OCI-LY1 (cell line): Measurements from ENCODE around the gene CHD5.

Experiments used
- H2AFZ ChIP-seq: fragments of 200-600 bp; sonication (generic), shearing (Covaris generic); 2 replicates; pipeline ENCODE4 v1.6.0; 2014; ENCODE audit warnings: antibody characterized with exemption, mild to moderate bottlenecking, low read length
- H3F3A ChIP-seq: fragments of 200-600 bp; sonication (generic), shearing (Covaris generic); 2 replicates; pipeline ENCODE4 v1.6.0; 2014; ENCODE audit warnings: mild to moderate bottlenecking, antibody characterized with exemption, low read length, moderate library complexity; ENCODE audit not compliant: insufficient read depth
- H3K27ac ChIP-seq: fragments of 200-600 bp; sonication (generic); 2 replicates; pipeline ENCODE4 v1.5.1; 2014; ENCODE audit warnings: low read length, mixed run types, mild to moderate bottlenecking, low read depth; ENCODE audit not compliant: poor library complexity, severe bottlenecking
- H3K27me3 ChIP-seq: fragments of 200-600 bp; sonication (generic); 2 replicates; pipeline ENCODE4 v1.6.0; 2014; ENCODE audit warnings: antibody characterized with exemption, mild to moderate bottlenecking, low read length, moderate library complexity; ENCODE audit not compliant: insufficient read depth
- H3K36me3 ChIP-seq: fragments of 200-600 bp; sonication (generic); 2 replicates; pipeline ENCODE4 v1.6.1; 2014; ENCODE audit warnings: mild to moderate bottlenecking, antibody characterized with exemption, low read length, moderate library complexity, mixed read lengths; ENCODE audit not compliant: insufficient read depth
- H3K4me1 ChIP-seq: fragments of 200-600 bp; sonication (generic); 2 replicates; pipeline ENCODE4 v1.5.1; 2014; ENCODE audit warnings: mild to moderate bottlenecking, low read length, moderate library complexity; ENCODE audit not compliant: insufficient read depth, severe bottlenecking
- H3K4me2 ChIP-seq: fragments of 200-600 bp; sonication (generic), shearing (Covaris generic); 2 replicates; pipeline ENCODE4 v1.6.1; 2014; ENCODE audit warnings: low read length
- H3K4me3 ChIP-seq: fragments of 200-600 bp; sonication (generic); 2 replicates; pipeline ENCODE4 v1.5.1; 2014; ENCODE audit warnings: low read length, low read depth, mild to moderate bottlenecking, mixed read lengths; ENCODE audit not compliant: poor library complexity, severe bottlenecking
- H3K79me2 ChIP-seq: fragments of 200-600 bp; shearing (Covaris generic); 2 replicates; pipeline ENCODE4 v1.6.1; 2016; ENCODE audit warnings: mixed run types, low read length, mixed read lengths; ENCODE audit not compliant: insufficient read depth
- H3K9ac ChIP-seq: fragments of 200-600 bp; sonication (generic), shearing (Covaris generic); 2 replicates; pipeline ENCODE4 v1.6.1; 2014; ENCODE audit warnings: mild to moderate bottlenecking, low read length, mixed read lengths
- H3K9me2 ChIP-seq: fragments of 200-600 bp; sonication (generic), shearing (Covaris generic); 2 replicates; pipeline ENCODE4 v1.6.1; 2014; ENCODE audit warnings: low read depth, mild to moderate bottlenecking, low read length, mixed read lengths
- H3K9me3 ChIP-seq: fragments of 200-600 bp; shearing (Covaris generic); 2 replicates; pipeline ENCODE4 v1.6.1; 2014; ENCODE audit warnings: low read length, mixed read lengths
- H4K20me1 ChIP-seq: fragments of 200-600 bp; sonication (generic), shearing (Covaris generic); 2 replicates; pipeline ENCODE4 v1.6.0; 2016; ENCODE audit warnings: mild to moderate bottlenecking, low read length; ENCODE audit not compliant: insufficient read depth
- EZH2 ChIP-seq: fragments of 200-600 bp; sonication (generic), shearing (Covaris generic); IDR thresholded peaks from 2 replicates; pipeline ENCODE4 v1.8.0; 2017; ENCODE audit warnings: borderline replicate concordance, mixed run types, mild to moderate bottlenecking, antibody characterized with exemption, low read length, moderate library complexity, mixed read lengths
- TF ChIP-seq, protein P1 (sequence below): fragments of 200-600 bp; sonication (generic), shearing (Covaris generic); IDR thresholded peaks from 2 replicates; pipeline ENCODE4 v1.5.1; 2017; ENCODE audit warnings: mild to moderate bottlenecking, antibody characterized with exemption, low read length, moderate library complexity, mixed read lengths

CHD5 gene

DNA sequence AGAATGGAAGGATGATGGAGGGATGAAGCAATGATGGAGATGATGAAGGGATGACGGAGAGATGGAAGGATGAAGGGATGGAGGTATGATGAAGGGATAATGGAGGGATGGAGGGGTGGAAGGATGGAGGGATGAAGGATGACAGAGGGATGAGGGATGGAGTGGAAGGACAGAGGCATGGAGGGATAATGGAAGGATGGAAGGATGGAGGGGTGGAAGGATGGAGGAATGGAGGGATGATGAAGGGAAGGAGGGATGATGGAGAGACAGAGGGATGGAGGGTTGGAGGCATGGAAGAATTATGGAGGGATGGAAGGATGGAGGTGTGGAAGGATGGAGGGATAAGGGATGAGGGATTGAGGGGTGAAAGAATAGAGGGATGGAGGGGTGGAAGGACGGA is 71.6 kb downstream of the CHD5 start:
- Histone ChIP-seq H2AFZ (no peak overlapping the region), H3K4me3 (no peak overlapping the region), H3K4me1 (no peaks in the 10 kb centered on the region), H4K20me1 (no peaks in the 10 kb centered on the region), H3K27me3 (no peaks in the 10 kb centered on the region), H3K36me3 (no peaks in the 10 kb centered on the region), H3K9me3 (no peaks in the 10 kb centered on the region), H3K79me2 (no peaks in the 10 kb centered on the region), H3K9me2 (no peaks in the 10 kb centered on the region), H3K4me2 (no peak overlapping the region), H3K27ac (no peak overlapping the region), H3F3A (no peaks in the 10 kb centered on the region), H3K9ac (no peak overlapping the region)
- no peak for TF ChIP-seq EZH2
- TF ChIP-seq, protein P1, sequence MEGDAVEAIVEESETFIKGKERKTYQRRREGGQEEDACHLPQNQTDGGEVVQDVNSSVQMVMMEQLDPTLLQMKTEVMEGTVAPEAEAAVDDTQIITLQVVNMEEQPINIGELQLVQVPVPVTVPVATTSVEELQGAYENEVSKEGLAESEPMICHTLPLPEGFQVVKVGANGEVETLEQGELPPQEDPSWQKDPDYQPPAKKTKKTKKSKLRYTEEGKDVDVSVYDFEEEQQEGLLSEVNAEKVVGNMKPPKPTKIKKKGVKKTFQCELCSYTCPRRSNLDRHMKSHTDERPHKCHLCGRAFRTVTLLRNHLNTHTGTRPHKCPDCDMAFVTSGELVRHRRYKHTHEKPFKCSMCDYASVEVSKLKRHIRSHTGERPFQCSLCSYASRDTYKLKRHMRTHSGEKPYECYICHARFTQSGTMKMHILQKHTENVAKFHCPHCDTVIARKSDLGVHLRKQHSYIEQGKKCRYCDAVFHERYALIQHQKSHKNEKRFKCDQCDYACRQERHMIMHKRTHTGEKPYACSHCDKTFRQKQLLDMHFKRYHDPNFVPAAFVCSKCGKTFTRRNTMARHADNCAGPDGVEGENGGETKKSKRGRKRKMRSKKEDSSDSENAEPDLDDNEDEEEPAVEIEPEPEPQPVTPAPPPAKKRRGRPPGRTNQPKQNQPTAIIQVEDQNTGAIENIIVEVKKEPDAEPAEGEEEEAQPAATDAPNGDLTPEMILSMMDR = no peak

DNA sequence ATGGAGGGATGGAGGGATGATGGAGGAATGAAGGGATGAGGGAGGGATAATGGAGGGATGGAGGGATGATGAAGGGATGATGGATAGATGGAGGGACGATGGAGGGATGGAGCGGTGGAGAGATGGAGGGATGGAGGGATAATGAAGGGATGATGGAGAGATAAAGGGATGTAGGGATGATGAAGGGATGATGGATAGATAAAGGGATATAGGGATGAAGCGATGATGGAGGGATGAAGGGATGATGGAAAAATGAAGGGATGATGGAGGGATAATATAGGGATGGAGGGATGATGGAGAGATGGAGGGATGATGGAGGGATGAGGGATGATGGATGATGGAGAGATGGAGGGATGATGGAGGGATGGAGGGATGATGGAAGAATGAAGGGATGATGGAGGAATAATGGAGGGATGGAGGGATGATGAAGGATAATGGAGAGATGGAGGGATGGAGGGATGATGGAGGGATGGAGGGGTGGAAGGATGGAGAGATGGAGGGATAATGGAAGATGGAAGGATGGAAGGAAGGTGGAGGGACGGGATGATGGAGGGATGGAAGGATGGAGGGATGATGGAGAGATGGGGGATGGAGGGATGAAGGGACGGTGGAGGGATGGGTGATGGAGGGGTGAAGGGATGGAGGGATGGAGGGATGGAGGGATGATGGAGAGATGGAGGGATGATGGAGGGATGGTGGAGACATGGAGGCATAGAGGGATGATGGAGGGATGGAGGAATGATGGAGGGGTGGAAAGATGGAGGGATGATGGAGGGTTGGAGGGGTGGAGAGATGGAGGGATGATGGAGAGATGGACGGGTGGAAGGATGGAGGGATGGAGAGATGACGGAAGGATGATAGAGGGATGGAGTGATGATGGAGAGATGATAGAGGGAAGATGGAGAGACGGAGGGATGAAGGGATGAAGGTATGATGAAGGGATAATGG is 72.4 kb downstream of the CHD5 start:
- Histone ChIP-seq H3K4me3 (no peak overlapping the region), H2AFZ (no peak overlapping the region), H3K27ac (no peak overlapping the region), H3K9me3 (no peaks in the 10 kb centered on the region), H4K20me1 (no peaks in the 10 kb centered on the region), H3K4me2 (no peak overlapping the region), H3K27me3 (0 out of 2 replicates have a peak, but pooled peaks cover 3% of the 10 kb centered on the region), H3K79me2 (no peaks in the 10 kb centered on the region), H3K36me3 (no peaks in the 10 kb centered on the region), H3K4me1 (no peaks in the 10 kb centered on the region), H3K9ac (no peak overlapping the region), H3F3A (no peaks in the 10 kb centered on the region), H3K9me2 (no peaks in the 10 kb centered on the region)
- TF ChIP-seq EZH2 = no peak
- TF ChIP-seq, protein P1 = no peak

DNA sequence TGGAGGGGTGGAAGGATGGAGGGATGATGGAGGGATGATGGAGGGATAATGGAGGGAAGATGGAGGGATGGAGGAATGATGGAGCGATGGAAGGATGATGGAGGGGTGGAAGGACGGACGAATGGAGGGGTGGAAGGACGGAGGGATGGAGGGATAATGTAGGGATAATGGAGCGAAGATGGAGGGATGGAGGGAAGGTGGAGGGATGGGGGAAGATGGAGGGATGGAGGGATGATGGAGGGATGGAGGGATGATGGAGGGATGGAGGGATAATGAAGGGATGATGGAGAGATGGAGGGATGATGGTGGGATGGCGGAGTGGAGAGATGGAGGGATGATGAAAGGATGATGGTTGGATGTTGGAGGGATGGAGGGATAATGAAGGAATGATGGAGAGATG is 73.1 kb downstream of the CHD5 start:
- H3K9me3 ChIP-seq = no peaks in the 10 kb centered on the region
- no peaks in the 10 kb centered on the region for H3K9me2 ChIP-seq
- no peak overlapping the region for H3K4me2 ChIP-seq
- no peaks in the 10 kb centered on the region for H3K79me2 ChIP-seq
- 0 out of 2 replicates have a peak, but pooled peaks cover 3% of the 10 kb centered on the region for H3K27me3 ChIP-seq
- no peaks in the 10 kb centered on the region for H3K36me3 ChIP-seq
- H3K27ac ChIP-seq = no peak overlapping the region
- no peak overlapping the region for H3K4me3 ChIP-seq
- TF ChIP-seq, protein P1 = no peak
- no peak for TF ChIP-seq EZH2
- no peaks in the 10 kb centered on the region for H4K20me1 ChIP-seq
- H2AFZ ChIP-seq = no peak overlapping the region
- H3K4me1 ChIP-seq = no peaks in the 10 kb centered on the region
- no peaks in the 10 kb centered on the region for H3F3A ChIP-seq
- no peak overlapping the region for H3K9ac ChIP-seq
